Panc1 (cell line): ENCODE measurements around the gene PAGR1.

Experiments
- CTCF ChIP-seq: fragments of 450-650 bp; IDR thresholded peaks from 2 replicates; pipeline ENCODE4 v1.5.1; 2017; ENCODE audit warnings: mild to moderate bottlenecking
- POLR2AphosphoS5 ChIP-seq: IDR thresholded peaks from 2 replicates; pipeline ENCODE4 v1.6.1; 2012; ENCODE audit warnings: mild to moderate bottlenecking, low read depth, low read length, moderate library complexity
- REST ChIP-seq, 2 experiments: IDR thresholded peaks; 2 replicates each; pipeline ENCODE4 v1.6.1; 2011 to 2012; ENCODE audit warnings: low read depth in 2 of 2, control low read depth in 1 of 2, low read length in 1 of 2, mild to moderate bottlenecking in 1 of 2, moderate library complexity in 1 of 2; ENCODE audit not compliant: insufficient read depth in 1 of 2
- SIN3A ChIP-seq: IDR thresholded peaks from 2 replicates; pipeline ENCODE4 v1.6.1; 2012; ENCODE audit warnings: low read depth, mild to moderate bottlenecking, low read length, moderate library complexity, borderline replicate concordance; ENCODE audit not compliant: insufficient read depth
- TCF7L2 ChIP-seq: IDR thresholded peaks from 2 replicates; pipeline ENCODE4 v1.6.1; 2011; ENCODE audit warnings: mild to moderate bottlenecking, low read depth, low read length, inconsistent platforms

GRCh38 chr16:29826342-29826695, 10.4 kb downstream of the PAGR1 start:
- TF ChIP-seq CTCF (no peak), POLR2AphosphoS5 (no peak), SIN3A (no peak), TCF7L2 (no peak), REST (IDR thresholded peaks at IDR 0.05; ENCODE audit: insufficient read depth in 1 of 2, low read depth in 2 of 2, low read length in 1 of 2) (no peak)
